Measurements from ENCODE around the gene RAB3IL1.

RAB3IL1 gene

GRCh38 chr11:61861634-61862033 lies 55.7 kb downstream of the RAB3IL1 start:
- H3K36me3 ChIP-seq (ENCODE audit: control insufficient read depth, insufficient read depth, low read length) = peaks cover 50% of the 10 kb centered on the region

GRCh38 chr11:61860054-61860903 lies 57.1 kb downstream of the RAB3IL1 start:
- no peak for DNase-seq (ENCODE audit: extremely low read depth, insufficient read length)
- H3K4me3 ChIP-seq (replicated peaks; ENCODE audit: low read depth, low read length) = no peak overlapping the region
- peaks cover 53% of the 10 kb centered on the region for H3K36me3 ChIP-seq (ENCODE audit: control insufficient read depth, insufficient read depth, low read length)
- no peaks in the 10 kb centered on the region for H3K27me3 ChIP-seq (replicated peaks; ENCODE audit: control insufficient read depth, insufficient read depth, low read length)
- TF ChIP-seq CTCF (IDR thresholded peaks at IDR 0.05; ENCODE audit: insufficient read depth, low read length, poor library complexity, severe bottlenecking) = no peak

More at GRCh38 chr11:61861634-61862033, 55.7 kb downstream of the RAB3IL1 start:
- no peak for TF ChIP-seq CTCF (IDR thresholded peaks at IDR 0.05; ENCODE audit: insufficient read depth, low read length, poor library complexity, severe bottlenecking)
- DNase-seq (ENCODE audit: extremely low read depth, insufficient read length) = no peak
- no peak overlapping the region for H3K4me3 ChIP-seq (replicated peaks; ENCODE audit: low read depth, low read length)
- no peaks in the 10 kb centered on the region for H3K27me3 ChIP-seq (replicated peaks; ENCODE audit: control insufficient read depth, insufficient read depth, low read length)

DNA sequence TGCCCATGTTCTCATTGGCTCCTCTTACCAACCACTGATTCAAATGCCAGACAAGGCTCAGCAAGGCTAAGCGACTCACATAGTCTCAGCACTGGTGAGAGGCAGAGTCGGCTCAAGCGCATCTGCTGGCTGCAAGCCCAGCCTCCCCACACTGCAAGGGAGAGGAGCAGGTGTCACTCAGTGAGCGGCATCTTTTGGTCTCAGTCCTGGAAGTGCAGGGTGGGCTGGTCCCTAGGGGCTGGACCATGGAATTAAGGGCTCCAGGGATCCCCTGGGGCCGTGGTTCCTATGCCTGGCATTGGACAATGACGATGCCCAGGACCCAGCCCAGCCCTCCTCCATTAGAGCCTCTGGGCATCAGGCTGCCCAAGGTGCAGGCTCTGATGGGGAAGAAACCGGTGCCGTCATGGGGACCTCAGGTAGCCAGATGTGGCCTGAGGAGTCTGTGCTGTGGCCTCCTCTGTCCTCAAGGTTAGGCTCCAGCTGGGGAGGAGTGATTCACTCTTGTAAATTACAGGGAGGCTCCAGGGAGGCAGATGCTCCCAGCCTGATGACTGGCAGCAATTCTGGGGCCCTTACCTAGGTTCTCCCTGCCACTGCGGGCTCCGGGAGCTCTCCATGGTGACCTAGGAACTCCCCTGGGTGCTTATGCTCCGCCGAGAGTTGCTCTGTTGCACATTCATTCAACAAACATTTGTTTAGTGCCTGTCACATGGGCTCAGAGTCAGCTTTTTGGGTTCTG lies 61.3 kb downstream of the RAB3IL1 start:
- H3K4me3 ChIP-seq (replicated peaks; ENCODE audit: low read depth, low read length) = no peak overlapping the region
- TF ChIP-seq CTCF (IDR thresholded peaks at IDR 0.05; ENCODE audit: insufficient read depth, low read length, poor library complexity, severe bottlenecking) = no peak
- peaks cover 54% of the 10 kb centered on the region for H3K36me3 ChIP-seq (ENCODE audit: control insufficient read depth, insufficient read depth, low read length)
- no peaks in the 10 kb centered on the region for H3K27me3 ChIP-seq (replicated peaks; ENCODE audit: control insufficient read depth, insufficient read depth, low read length)
- no peak for DNase-seq (ENCODE audit: extremely low read depth, insufficient read length)

- Histone ChIP-seq H3K36me3 (ENCODE audit: control insufficient read depth, insufficient read depth, low read length) (peaks cover 51% of the 10 kb centered on the region), H3K4me3 (replicated peaks; ENCODE audit: low read depth, low read length) (no peak overlapping the region), H3K27me3 (replicated peaks; ENCODE audit: control insufficient read depth, insufficient read depth, low read length) (no peaks in the 10 kb centered on the region)
- no peak for TF ChIP-seq CTCF (IDR thresholded peaks at IDR 0.05; ENCODE audit: insufficient read depth, low read length, poor library complexity, severe bottlenecking)
- DNase-seq (ENCODE audit: extremely low read depth, insufficient read length) = no peak
Observed at GRCh38 chr11:61854966-61855714, 62.2 kb downstream of the RAB3IL1 start.

- Histone ChIP-seq H3K27me3 (replicated peaks; ENCODE audit: control insufficient read depth, insufficient read depth, low read length) (no peaks in the 10 kb centered on the region), H3K4me3 (replicated peaks; ENCODE audit: low read depth, low read length) (no peak overlapping the region), H3K36me3 (ENCODE audit: control insufficient read depth, insufficient read depth, low read length) (peaks cover 50% of the 10 kb centered on the region)
- TF ChIP-seq CTCF (IDR thresholded peaks at IDR 0.05; ENCODE audit: insufficient read depth, low read length, poor library complexity, severe bottlenecking) = no peak
- DNase-seq (ENCODE audit: extremely low read depth, insufficient read length) = no peak
Observed at GRCh38 chr11:61854206-61854895, 63.0 kb downstream of the RAB3IL1 start.
